ENCODE results near the gene PDE3B.

The PDE3B gene

GRCh38 chr11:14818779-14819178 is 175.2 kb downstream of the PDE3B start:
- DNase-seq (ENCODE audit: low spot score) = no peak
- Histone ChIP-seq H3K27ac (no peak overlapping the region), H3K4me3 (no peak overlapping the region)
- TF ChIP-seq CTCF (IDR thresholded peaks at IDR 0.05) = no peak

DNA sequence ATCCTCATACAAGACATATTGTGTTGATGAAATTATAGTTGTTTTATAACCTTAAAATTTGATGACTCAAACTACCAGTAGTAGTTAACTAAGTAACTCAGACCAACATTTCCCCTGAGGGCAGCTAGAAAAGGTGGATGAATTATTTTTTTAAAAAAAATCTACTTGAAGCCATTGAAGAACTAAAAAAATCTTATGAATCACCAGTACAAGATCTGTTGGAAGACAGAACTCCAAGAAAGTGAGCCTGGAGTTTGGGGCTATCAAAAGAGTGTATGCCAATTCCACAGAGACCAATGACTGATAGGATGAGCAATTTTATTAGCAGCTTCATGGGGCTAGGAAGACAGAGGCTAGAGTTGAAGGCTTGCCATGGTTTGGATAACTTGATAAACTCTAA is 176.0 kb downstream of the PDE3B start:
- Histone ChIP-seq H3K4me3 (no peak overlapping the region), H3K27ac (no peak overlapping the region)
- no peak for DNase-seq (ENCODE audit: low spot score)
- TF ChIP-seq CTCF (IDR thresholded peaks at IDR 0.05) = no peak

DNA sequence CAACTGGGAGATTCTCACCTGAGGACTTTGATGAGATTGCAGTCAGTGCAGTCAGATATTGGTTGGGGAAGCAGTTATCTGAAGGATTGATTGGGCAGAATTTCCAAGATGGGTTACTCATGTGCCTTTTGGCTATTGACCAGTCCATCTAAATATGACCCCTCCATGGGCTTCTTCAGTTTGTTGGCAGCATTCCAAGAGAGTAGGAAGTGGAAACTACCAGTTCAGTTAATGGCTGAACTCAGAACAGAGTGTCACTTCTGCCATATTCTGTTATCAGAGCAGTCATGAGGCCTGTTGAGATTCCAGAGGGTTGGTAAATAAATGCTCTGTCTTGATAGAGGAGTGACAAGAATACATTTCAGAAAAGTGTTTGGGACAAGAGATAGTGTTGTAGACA is 177.4 kb downstream of the PDE3B start:
- H3K4me3 ChIP-seq = no peak overlapping the region
- no peak for DNase-seq (ENCODE audit: low spot score)
- no peak for TF ChIP-seq CTCF (IDR thresholded peaks at IDR 0.05)
- no peak overlapping the region for H3K27ac ChIP-seq

GRCh38 chr11:14826600-14826999 is 183.0 kb downstream of the PDE3B start:
- DNase-seq (ENCODE audit: low spot score) = no peak
- no peak overlapping the region for H3K27ac ChIP-seq
- no peak overlapping the region for H3K4me3 ChIP-seq
- no peak for TF ChIP-seq CTCF (IDR thresholded peaks at IDR 0.05)

GRCh38 chr11:14835496-14836492 is 192.2 kb downstream of the PDE3B start:
- Histone ChIP-seq H3K27ac (no peak overlapping the region), H3K4me3 (no peak overlapping the region)
- no peak for DNase-seq (ENCODE audit: low spot score)
- TF ChIP-seq CTCF (IDR thresholded peaks at IDR 0.05) = no peak

- Histone ChIP-seq H3K4me3 (no peak overlapping the region), H3K27ac (no peak overlapping the region)
- no peak for DNase-seq (ENCODE audit: low spot score)
- no peak for TF ChIP-seq CTCF (IDR thresholded peaks at IDR 0.05)
Observed at GRCh38 chr11:14842002-14842401, 198.4 kb downstream of the PDE3B start.
